NCI-H2081 (cell line): ENCODE data around the gene TAL1.

Experiments used
- DNase-seq, 2 experiments: peaks; one replicate each; lab custom pipeline; 2025; lab: John Stamatoyannopoulos, UW

Gene TAL1

DNA sequence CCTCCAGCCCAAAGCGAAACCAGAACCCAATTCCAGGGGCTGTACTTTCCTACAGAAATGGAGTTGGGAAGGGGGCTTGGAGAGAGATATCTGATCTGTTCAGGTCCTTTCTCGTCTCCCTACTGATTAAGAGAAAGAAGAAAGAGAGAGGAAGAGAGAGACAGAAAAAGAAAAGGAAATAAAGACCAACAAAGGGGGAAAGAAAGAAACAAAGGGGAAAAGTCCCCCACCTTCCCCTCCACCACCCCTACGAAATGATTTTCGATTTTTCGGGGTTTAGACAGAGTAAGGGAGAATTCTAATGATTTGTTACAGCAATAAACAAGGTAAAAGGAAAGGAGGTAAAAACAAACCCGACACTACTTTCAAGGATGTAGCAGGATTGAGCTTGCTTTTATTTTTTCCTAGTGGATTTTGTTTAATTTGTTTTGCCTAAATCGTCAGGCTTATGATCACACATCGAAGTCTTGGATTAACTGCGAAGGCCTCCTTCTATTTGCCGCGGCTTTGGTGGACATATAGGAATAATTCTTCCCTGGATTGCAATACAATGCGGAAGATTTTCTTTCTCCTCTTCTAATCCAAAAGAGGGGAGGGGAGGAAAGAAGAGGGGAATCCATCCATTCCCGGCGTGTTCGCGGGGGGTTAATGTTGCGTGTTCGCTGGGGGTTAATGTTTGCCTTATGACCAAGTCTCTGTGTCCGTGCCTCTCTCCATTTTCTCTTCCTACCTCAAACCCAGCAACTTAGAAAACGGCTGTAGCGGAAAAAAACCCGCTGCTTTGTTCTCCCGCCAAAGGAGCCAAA, 1.9 kb downstream of the TAL1 start:
- no peak for DNase-seq

DNA sequence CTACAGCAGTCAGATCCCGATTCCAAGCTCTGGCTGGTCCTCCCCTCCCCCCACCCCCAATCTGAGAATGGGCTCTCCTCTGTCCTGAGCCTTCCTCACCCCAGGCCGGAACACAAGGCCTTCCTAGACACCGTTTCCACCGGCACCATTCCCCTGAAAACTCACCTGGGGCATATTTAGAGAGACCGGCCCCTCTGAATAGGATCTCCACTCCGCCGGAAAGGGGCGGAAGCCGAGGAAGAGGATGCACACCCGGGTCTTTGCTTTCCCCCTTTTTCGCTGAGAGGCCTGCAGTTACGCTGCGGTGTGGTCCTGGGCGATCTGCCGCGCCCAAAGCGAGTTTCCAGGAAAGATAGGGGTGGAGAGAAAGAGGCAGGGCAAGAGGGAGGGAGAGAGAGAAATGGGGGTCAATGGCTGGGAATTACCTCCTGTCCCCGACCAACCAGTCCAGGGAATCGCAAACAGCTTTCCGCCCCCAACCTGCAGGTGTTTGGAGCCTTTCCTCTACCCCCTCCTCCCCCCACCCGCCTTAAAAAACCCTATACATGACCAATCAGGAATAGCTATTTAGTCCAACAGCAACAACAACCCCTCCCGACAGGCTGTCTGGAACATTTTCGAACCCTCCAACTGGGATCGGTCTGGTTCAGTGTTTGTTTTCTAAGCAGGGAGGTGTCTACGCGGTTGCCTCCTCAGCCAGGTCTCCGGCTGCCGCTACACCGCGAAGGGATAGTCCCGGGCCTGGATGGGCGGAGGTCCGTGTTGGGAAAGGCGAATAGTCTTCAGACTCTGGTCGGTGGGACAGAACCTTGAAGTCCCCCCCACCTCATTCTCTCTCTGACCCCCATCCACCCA, 2.8 kb downstream of the TAL1 start:
- no peak for DNase-seq

DNA sequence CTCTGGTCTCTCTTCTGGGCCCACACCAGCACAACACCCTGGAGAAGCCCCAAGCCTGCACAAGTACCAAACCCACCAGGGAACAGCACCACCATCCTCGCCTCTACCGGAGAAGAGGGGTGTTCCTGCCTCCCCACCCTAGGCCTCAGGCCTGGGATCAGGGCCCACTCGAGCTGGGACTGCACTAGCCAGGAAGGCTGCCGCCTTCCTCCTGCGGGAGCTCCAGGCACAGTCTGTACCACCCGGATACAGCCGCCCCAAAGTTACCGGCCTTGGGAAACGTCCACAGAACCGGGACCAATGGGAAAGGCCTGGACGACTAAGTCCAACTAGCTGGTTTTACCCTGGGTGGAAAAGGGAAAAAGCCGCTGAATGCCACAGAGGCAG, 3.4 kb downstream of the TAL1 start:
- no peak for DNase-seq

DNA sequence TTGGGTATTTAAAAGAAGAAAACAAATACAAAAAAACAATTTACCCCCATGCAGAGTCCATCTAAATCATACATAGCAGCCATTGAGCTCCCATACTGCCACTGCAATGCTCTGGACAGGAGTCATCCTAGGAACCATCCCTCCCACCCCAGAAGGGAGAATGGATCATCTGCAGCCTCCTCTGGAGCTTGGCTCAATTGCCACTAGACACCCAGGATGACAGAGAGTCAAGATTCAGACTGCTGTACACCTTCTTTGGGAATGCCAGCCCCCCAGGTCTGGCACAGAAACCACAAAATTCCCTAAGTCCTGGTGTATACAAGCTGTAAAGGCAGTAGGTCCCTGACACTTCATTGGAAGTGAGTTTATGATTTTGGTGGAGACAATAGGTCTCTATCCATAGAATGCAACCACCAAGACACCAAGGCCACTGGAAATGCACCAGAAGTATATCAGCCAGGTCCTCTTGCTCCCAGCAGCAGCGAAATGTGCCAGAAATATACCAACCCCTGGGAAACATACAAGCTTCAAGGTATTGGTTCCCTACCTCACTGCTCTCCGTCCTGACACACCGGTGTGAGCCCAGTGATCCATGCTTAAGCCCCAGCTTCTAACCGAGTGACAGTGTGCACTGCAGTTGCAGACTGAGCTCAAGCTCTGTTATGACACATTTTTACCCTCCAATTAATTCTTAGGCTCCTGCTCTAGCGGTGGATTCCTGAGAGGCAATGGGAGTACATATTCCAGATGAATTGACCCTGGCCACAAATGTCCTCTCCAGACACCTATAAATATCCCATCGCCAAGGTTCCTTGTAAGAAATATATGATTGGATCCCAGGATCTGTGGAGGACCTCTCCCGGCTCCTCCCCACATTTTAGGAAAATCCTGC, 4.4 kb downstream of the TAL1 start:
- no peak for DNase-seq

DNA sequence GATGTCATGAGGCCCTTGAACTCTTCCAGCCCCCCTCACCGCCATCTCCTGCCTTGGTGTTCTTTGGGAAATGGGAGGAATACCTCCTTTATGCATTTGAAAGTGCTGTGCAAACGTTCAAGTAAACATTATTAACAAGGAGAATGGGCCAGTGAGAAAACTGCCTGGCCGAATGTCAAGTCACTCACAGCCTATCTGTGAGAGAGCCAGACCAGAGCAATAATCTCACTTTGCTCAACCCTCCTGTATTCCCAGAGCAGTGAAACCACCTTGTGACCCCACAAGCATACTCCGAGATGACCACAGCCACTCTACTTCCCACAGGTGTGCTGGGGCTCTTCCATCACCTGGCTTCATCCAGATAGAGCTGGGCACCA, 5.2 kb downstream of the TAL1 start:
- no peak for DNase-seq

DNA sequence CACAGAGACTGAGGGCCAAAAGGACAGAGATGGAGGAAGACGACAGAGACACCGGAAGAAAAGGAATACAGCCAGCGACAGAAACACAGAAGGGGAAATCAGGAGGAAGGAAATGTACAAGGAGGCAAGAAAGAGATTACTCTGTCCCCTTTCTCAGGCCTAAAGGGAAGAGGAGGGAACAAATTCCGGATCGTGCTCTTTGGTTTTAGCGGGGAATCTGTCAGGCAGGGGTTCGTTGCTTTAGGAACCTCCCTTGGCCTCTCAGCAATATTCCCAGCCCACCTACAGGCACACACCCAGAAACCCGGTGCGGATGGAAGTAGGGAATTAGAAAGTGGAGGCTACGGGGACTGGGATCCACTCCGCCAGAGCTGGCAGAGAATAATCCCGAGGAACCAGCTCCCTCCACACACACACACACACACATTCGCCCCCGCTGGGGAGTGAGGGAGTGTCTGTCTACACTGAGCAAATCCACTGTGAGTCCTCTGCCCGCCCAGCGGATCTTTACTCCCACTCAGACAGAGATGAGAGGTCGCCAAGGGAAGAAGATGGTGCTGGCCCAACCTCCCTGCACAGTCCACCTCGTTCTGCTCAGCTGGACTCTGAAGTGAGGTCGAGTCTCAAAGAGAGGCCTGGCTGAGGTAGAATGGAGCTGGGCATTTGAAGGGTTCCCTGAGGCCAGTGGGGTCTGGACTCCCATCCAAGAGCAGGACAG, 5.7 kb downstream of the TAL1 start:
- no peak for DNase-seq

DNA sequence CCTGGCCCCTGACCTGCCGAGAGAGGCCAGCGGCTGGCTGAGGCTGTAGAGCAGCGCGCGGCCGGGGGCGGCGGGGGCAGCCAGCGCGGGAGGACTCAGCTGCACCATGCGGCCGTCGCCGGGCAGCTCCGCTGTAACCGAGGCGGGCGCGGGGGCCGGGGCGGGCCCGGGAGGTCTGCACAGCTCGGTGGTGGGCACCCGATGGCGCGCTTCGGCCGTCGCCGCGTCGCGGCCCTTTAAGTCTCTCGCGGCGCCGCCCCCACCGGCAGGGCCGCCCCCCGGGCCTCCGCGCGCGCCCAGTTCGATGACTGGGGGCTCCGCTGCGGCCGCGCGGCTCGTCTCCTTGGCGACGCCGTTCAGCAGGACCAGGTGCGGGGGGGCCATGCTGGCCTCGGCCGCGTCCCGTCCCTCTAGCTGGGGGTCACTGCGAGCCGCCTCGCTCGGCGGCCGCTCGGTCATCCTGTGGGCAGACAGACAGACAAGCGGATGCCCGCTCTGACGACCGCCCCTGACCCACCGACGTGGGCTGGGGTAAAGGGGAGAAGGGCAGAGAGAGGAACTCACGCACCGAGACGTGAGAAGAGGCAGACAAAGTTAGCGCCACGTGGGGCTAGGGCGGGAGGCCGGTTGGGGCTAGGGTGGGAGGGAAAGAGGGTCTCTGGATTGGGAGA, 6.5 kb downstream of the TAL1 start:
- peak in 1 of 2 experiments; percentile 13 for DNase-seq

DNA sequence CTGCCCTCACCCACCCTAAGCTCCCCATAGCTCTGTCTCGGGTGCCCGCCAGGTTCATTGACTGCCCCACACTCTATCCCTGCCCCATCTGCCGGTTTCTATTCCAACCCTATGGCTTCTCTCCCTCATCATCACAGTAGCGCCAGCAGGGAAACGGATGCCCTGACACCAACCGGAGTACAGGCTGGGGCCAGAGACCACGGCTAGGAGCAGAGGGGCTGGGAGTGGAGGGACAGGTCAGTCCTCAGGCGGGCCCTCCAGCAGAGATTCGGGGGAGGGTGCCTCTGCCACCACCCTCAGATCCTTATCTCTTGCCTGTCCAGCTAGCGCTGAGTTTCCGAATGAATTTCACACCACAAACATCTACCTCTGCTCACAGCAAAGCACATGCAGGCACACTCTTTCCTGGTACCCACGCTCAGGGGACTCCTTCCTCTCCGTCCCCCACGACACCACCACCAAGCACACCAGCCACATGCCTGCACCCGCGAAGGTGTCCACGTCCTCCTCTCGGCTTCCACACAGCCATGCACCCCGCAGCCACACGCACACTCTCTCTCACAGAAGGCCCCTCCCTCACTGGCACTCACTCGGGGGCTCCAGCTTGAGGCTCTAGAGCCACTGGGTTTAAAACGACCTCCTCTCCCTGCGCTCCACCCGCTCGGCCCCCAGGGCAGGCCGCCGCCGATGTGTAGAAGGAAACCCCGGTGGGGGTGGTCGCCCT, 7.2 kb downstream of the TAL1 start:
- DNase-seq, result no peak

DNA sequence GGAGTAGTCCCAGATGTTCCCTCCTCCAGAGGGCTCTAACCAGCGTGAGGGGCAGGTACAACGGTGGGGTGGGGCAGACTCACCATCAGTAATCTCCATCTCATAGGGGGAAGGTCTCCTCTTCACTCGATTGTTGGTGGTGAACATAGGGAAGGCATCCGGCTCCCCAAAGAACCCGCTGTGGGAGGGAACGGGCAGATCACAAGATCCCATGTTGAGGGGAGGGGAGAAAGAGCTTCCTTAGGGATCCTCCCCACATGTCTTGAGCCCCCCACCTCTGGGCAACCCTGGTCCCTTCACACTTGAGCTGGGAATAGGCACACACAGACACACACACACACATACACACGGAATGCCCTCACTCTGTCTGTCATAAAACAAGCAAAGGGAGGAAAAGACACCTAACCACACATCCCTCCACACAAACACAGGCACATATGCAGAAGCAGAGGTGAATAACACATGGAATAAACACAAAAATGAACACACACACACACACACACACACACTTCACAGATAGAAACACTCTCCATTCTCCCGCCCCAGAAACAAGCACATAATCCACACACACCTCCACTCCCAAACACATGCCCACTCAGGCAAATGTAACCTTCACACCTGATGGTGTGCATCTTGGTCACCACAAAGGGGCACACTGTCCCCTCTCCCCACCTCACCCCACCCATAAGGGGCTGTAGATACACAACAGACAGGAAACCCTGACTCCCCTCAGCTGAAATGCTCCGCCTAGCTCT, 7.9 kb downstream of the TAL1 start:
- DNase-seq, result no peak

DNA sequence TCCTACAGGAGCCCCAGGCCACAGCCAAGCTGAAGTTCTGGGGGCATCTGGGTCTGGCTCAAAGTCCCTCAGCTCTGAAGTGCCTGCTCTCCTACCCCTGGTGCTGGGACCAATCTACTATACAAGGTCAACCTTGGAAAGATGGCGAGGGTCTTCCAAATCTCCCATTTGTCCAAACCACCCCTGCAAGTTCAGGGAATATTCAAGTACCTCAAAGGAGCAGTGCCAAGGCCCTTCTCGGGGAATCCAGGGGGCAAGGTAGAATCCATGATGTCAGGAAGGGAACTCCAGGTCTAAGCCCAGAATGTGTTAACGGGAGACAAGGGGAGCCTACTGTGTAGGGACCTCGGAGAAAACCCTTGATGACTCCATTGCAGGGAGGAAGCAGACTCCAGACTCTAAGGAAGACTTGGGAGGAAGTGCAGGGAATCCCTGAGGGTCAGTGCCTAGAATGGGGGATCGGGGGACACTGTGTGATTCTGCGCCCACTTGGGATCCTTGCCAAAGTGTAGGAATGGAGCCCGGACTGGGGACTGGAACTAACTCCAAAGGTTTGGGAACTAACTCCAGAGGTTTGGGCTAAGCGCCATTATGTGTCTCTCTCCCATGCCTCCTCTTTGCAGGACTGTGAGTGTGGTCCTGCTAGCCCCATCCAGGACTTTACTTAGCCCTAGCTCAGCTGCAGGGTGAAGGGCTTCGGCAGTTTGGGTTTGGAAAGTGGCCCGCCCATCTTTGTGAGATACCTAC, 8.7 kb downstream of the TAL1 start:
- DNase-seq, result no peak

DNA sequence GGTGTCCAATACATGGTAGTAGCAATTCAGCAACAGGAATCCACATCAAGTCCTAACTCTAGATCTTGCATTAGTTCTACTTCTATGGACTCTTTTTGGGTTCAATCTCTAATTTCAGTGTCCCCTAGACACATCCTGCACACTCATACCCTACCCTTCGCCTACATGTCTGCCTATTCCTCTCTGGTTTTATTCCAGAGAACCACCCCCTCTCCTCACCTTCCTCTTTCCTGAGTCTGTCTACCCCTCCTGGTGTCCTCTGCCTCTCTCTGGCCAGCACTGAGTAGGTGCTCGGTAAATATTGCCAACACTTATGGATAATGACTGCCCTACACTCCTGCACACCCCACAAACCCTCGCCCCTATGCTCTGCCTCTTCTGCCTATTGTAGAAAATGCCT, 9.5 kb downstream of the TAL1 start:
- DNase-seq, result no peak

DNA sequence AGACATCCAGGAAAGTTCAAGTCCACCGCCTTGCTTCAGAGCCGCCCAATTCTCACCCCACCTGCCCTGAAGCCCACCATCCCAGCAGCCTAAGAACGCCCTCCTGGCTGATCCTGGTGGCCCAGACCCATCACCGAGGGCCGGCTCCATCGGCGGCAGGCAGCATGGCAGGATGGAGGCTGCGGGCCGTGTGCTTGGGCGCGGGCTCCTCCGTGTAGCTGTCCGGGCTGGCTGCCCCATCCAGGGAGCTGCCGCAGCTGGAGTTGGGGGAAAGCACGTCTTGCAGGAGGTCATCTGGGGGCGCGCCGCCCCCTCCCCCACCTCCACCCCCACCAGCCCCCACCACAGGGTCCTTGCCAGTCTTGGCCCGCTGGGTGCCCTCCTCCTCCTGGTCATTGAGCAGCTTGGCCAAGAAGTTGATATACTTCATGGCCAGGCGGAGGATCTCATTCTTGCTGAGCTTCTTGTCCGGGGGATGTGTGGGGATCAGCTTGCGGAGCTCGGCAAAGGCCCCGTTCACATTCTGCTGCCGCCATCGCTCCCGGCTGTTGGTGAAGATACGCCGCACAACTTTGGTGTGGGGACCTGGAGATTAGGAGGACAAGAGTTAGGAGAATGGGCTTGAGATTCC, 12.3 kb downstream of the TAL1 start:
- DNase-seq, result no peak

DNA sequence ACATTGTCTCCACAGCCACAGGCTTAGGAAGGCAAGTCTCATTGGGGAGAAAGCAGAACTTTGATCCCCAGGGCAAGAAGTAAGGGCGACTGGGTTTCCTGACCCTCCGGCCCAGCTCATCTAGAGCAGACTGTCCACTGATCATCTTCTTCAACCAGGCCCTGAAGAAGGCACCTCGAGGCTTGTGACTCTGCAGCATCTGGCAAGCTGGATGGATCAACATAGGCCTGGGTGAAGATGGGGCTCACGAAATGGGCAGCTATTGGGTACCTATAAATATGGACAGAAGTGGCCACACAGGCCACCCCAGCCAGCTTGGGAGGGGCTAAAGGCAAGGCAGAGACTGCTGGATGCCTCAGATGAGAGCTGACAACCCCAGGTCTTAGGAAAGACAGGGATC, 13.0 kb downstream of the TAL1 start:
- DNase-seq, result no peak

DNA sequence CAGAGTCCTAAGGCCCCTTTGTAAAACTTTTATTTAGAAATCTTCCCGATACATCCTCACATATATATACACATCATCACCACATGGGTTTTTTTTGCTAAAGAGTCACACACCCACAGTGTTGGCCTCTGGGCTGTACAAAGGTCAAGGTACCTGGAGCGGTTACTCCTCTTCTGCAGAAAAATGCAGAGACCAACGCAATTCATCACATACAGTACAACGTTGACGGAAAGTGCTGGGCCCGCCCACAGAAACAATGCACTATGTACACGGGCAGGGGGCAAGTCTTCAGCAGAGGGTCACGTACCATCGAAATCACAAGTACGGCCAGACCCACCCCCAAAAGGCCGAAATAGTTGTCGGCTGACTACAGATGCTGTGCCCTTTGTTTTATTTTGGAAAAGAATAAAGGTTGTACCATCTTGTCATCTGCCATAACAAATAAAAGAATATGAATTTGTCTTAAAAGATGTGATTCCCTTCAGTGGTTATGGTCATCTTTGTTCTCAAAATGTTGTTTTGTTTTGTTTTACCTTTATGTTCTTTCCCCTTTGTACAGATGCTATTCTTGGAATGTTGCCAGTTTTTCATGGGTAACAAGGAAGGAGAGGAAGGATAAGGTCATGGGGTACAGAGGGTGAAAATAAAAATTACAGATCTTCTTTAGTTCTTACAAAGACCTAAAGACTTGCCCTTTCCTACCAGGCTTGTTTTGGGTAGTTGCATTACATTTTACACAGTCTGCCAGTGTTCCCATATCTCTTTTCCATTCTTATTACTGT, 15.6 kb downstream of the TAL1 start:
- no peak for DNase-seq

DNA sequence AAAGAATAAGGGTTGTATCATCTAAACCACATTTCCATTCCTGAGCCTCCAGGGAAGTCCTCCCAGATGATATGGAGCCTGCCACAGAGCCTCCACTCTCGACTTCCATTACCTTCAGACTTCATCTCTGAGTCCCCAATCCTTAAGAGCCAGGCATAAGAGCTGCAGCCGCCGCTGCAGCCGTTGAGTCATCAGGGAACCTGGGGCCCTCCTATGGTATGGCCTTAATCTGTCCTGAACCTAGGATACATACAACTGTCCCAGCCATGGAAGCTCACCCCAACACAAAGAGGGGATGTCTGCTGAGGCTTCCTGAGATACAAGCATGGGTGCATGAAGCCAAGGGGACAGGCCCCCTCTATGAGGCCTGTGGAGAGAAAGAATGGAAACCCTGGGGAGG, 16.3 kb downstream of the TAL1 start:
- DNase-seq, result no peak

DNA sequence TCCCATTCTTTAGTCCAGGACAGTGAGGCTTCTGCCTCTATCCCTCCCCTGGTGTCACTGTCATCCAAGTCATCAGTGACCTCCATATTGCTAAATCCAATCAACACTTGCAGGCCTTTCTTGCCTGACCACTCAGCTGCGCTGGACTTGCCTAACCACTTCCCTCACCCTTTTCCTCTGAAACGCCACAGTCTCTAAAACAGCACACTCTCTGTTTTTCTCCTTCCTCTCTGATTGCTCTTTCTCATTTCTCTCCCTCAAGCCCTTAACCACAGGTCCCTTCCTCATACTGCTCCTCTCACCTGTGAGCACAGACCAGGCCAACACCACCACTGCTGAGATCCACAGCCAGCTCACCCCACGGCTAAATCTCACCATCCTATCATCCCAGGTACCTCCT, 17.5 kb downstream of the TAL1 start:
- no peak for DNase-seq

DNA sequence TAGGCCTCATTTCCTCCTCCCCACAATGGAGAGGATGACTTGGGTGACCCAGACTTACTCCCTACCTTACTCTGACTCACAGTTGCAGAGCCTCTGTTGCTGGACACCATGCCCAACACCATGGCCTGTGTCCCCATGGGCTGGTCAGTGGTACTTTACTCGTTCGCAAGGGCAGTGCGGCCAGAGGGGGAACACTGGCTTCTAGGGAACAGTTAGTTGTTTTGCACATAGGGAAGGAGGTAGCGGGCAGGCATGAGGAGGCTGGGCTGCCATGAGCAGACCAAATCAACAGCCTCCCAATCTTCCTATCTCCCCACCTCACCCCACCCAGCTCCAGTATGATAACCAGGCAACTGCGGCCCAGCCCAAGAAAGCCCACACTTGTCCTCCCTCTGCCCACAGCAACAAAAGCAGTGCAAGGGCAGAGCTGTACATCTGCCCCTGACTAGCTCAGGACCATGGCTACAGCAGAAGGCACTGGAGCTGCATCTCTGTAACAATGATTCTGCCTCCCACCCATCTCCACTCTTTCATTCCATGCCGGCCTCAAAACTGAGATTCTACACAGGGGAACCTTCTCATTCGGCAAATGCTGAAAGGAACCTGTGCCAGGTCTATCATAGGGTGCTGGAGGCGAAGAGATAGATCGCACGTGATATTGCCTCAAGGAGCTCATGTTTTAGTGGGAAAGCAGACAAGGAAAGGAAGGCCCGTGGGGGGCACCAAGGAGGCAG, 18.6 kb downstream of the TAL1 start:
- no peak for DNase-seq
